ENCODE results near the gene RUVBL2.
A peak's percentile ranks its signal among the peaks of the same experiment; 100 is the strongest.
"Not testable (repeated sequence)": the region's sequence is repeated elsewhere in the genome, so short reads cannot be mapped to it uniquely, and the experiment has no call there.

The RUVBL2 gene

DNA sequence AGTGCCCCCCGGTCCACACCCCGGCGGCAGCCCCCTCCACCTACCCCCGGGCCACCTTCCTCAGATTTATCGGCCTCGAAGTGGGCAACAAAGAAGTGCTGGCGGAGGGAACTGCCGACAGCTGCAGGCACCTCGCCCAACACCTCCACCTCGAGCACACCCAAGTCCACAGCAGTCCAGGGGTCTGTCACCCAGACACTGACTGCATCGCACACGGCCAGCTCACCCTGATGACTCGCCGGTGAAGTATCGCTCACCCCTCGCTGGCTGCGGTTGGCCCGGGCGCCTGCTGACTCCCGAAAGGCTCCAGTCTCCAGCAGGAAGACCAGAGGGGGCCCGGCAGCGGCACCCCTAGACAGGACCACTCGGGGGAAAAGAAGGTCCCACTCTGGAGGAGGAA lies 31.9 kb downstream of the RUVBL2 start:
- not testable (repeated sequence) for H4K8ac ChIP-seq (ENCODE audit: low read length); H2BK15ac ChIP-seq (ENCODE audit: low read depth, poor library complexity, severe bottlenecking); H3K14ac ChIP-seq (ENCODE audit: low read length in 2 of 2); H3K9ac ChIP-seq (ENCODE audit: low read length); H3K4me2 ChIP-seq (ENCODE audit: low read length, poor library complexity, severe bottlenecking); H3K23ac ChIP-seq (ENCODE audit: low read length in 2 of 2); H2BK120ac ChIP-seq (ENCODE audit: low read depth, low read length); H3K4me3 ChIP-seq (ENCODE audit: insufficient read depth in 1 of 2, low read depth in 1 of 2, low read length in 2 of 2); H3K36me3 ChIP-seq (ENCODE audit: control insufficient read depth in 1 of 2, insufficient read depth in 2 of 2, low read depth in 1 of 2, low read length in 2 of 2); H2AFZ ChIP-seq (ENCODE audit: low read depth, low read length); H3K18ac ChIP-seq (ENCODE audit: low read depth in 1 of 2, low read length in 2 of 2); H2AK5ac ChIP-seq (ENCODE audit: low read length, severe bottlenecking); H3K4ac ChIP-seq (ENCODE audit: low read depth in 1 of 2, low read length in 2 of 2); H3K79me1 ChIP-seq (replicated peaks; ENCODE audit: low read length, poor library complexity, severe bottlenecking); H4K91ac ChIP-seq (ENCODE audit: low read length); H3K27ac ChIP-seq (ENCODE audit: low read length, poor library complexity, severe bottlenecking); H3K9me3 ChIP-seq (ENCODE audit: control insufficient read depth, low read length); H2BK5ac ChIP-seq (ENCODE audit: low read depth, low read length, poor library complexity, severe bottlenecking); H2BK12ac ChIP-seq (ENCODE audit: low read length in 2 of 2); DNase-seq
- Histone ChIP-seq H3K4me1 (ENCODE audit: control insufficient read depth, insufficient read depth, low read depth, low read length) (peaks cover 11% of the 10 kb centered on the region), H3K27me3 (ENCODE audit: control insufficient read depth in 1 of 2, insufficient read depth in 1 of 2, low read length in 2 of 2) (peaks cover 0 to 10% of the 10 kb centered on the region in 2 experiments)
- WGBS, result 59% methylated on average over 22 of the region's 23 CpGs

DNA sequence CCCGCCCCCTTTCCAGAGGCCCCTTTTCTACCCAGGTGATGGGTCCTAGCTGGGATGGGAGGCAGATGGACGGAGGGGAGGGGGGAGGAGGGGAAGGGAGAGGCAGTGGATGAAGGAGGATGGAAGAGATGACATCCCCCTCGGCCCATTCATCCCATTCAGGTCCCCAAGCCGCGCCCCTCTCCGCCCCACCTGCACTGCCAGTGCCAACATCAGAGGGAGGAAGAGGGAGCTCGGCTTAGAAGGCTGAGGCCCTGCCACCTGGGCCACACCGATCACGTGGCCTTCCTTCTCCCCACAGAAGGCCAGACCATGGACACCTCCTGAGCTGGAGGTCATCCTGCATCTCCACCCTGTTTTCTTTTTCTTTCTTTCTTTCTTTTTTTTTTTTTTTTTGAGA lies 35.0 kb downstream of the RUVBL2 start:
- not testable (repeated sequence) for H4K8ac ChIP-seq (ENCODE audit: low read length); H3K23ac ChIP-seq (ENCODE audit: low read length in 2 of 2); H2BK5ac ChIP-seq (ENCODE audit: low read depth, low read length, poor library complexity, severe bottlenecking); H3K4ac ChIP-seq (ENCODE audit: low read depth in 1 of 2, low read length in 2 of 2); H2BK120ac ChIP-seq (ENCODE audit: low read depth, low read length); H3K18ac ChIP-seq (ENCODE audit: low read depth in 1 of 2, low read length in 2 of 2); H3K79me1 ChIP-seq (replicated peaks; ENCODE audit: low read length, poor library complexity, severe bottlenecking); H2AFZ ChIP-seq (ENCODE audit: low read depth, low read length); DNase-seq; H3K36me3 ChIP-seq (ENCODE audit: control insufficient read depth in 1 of 2, insufficient read depth in 2 of 2, low read depth in 1 of 2, low read length in 2 of 2); H3K27ac ChIP-seq (ENCODE audit: low read length, poor library complexity, severe bottlenecking); H3K9ac ChIP-seq (ENCODE audit: low read length); H3K27me3 ChIP-seq (ENCODE audit: control insufficient read depth in 1 of 2, insufficient read depth in 1 of 2, low read length in 2 of 2); H3K4me2 ChIP-seq (ENCODE audit: low read length, poor library complexity, severe bottlenecking); H3K9me3 ChIP-seq (ENCODE audit: control insufficient read depth, low read length); H2AK5ac ChIP-seq (ENCODE audit: low read length, severe bottlenecking); H3K14ac ChIP-seq (ENCODE audit: low read length in 2 of 2); H2BK15ac ChIP-seq (ENCODE audit: low read depth, poor library complexity, severe bottlenecking); H3K4me3 ChIP-seq (ENCODE audit: insufficient read depth in 1 of 2, low read depth in 1 of 2, low read length in 2 of 2); H4K91ac ChIP-seq (ENCODE audit: low read length); H2BK12ac ChIP-seq (ENCODE audit: low read length in 2 of 2); H3K4me1 ChIP-seq (ENCODE audit: control insufficient read depth, insufficient read depth, low read depth, low read length)
- 97% methylated on average over 6 of the region's 9 CpGs for WGBS

DNA sequence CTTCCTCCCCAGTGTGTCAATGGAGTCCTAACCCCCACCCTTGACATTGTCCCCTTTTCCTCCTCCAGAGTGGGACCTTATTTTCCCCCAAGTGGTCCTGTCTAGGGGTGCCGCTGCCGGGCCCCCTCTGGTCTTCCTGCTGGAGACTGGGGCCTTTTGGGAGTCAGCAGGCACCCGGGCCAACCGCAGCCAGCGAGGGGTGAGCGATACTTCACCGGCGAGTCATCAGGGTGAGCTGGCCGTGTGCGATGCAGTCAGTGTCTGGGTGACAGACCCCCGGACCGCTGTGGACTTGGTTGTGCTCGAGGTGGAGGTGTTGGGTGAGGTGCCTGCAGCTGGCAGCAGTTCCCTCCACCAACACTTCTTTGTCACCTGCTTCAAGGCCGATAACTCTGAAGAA lies 36.1 kb downstream of the RUVBL2 start:
- 40% methylated on average over 10 of the region's 14 CpGs for WGBS

DNA sequence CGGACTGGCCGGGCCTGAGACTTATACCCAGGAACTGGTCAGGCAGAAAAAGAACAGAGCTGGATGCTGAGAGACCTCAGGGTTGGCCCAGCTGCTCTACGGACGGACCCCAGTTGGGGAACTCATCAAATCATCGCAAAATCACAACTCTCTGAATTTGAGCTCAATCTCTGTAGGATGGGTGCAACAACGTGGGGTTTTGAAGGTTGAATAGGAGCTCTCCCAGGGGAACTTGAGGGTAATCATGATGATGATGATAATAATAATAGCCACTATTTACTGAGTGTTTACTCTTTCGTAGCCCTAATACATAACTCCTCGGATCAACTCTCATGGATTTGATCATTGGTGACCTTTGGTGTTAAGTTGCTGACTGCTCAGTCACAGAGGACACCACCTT lies 36.6 kb downstream of the RUVBL2 start:
- H2BK5ac ChIP-seq (ENCODE audit: low read depth, low read length, poor library complexity, severe bottlenecking); H2BK120ac ChIP-seq (ENCODE audit: low read depth, low read length); H2AFZ ChIP-seq (ENCODE audit: low read depth, low read length); H3K4ac ChIP-seq (ENCODE audit: low read depth in 1 of 2, low read length in 2 of 2); H3K4me2 ChIP-seq (ENCODE audit: low read length, poor library complexity, severe bottlenecking); H3K79me1 ChIP-seq (replicated peaks; ENCODE audit: low read length, poor library complexity, severe bottlenecking); H3K18ac ChIP-seq (ENCODE audit: low read depth in 1 of 2, low read length in 2 of 2); H3K9me3 ChIP-seq (ENCODE audit: control insufficient read depth, low read length); H4K8ac ChIP-seq (ENCODE audit: low read length); H2BK15ac ChIP-seq (ENCODE audit: low read depth, poor library complexity, severe bottlenecking); H3K4me1 ChIP-seq (ENCODE audit: control insufficient read depth, insufficient read depth, low read depth, low read length); H3K14ac ChIP-seq (ENCODE audit: low read length in 2 of 2); H3K9ac ChIP-seq (ENCODE audit: low read length); H3K27me3 ChIP-seq (ENCODE audit: control insufficient read depth in 1 of 2, insufficient read depth in 1 of 2, low read length in 2 of 2); H3K36me3 ChIP-seq (ENCODE audit: control insufficient read depth in 1 of 2, insufficient read depth in 2 of 2, low read depth in 1 of 2, low read length in 2 of 2); H3K27ac ChIP-seq (ENCODE audit: low read length, poor library complexity, severe bottlenecking); H2BK12ac ChIP-seq (ENCODE audit: low read length in 2 of 2); H3K23ac ChIP-seq (ENCODE audit: low read length in 2 of 2); H4K91ac ChIP-seq (ENCODE audit: low read length); H3K4me3 ChIP-seq (ENCODE audit: insufficient read depth in 1 of 2, low read depth in 1 of 2, low read length in 2 of 2); H2AK5ac ChIP-seq (ENCODE audit: low read length, severe bottlenecking); DNase-seq: not testable (repeated sequence)
- 100% methylated on average over 3 of the region's 8 CpGs for WGBS

More for the DNA sequence above, 36.1 kb downstream of the RUVBL2 start:
- H3K9ac ChIP-seq (ENCODE audit: low read length); H3K23ac ChIP-seq (ENCODE audit: low read length in 2 of 2); H3K18ac ChIP-seq (ENCODE audit: low read depth in 1 of 2, low read length in 2 of 2); H4K91ac ChIP-seq (ENCODE audit: low read length); H2BK12ac ChIP-seq (ENCODE audit: low read length in 2 of 2); H2AK5ac ChIP-seq (ENCODE audit: low read length, severe bottlenecking); H3K36me3 ChIP-seq (ENCODE audit: control insufficient read depth in 1 of 2, insufficient read depth in 2 of 2, low read depth in 1 of 2, low read length in 2 of 2); H3K14ac ChIP-seq (ENCODE audit: low read length in 2 of 2); H3K4ac ChIP-seq (ENCODE audit: low read depth in 1 of 2, low read length in 2 of 2); H4K8ac ChIP-seq (ENCODE audit: low read length); H3K4me1 ChIP-seq (ENCODE audit: control insufficient read depth, insufficient read depth, low read depth, low read length); H2BK15ac ChIP-seq (ENCODE audit: low read depth, poor library complexity, severe bottlenecking); H3K27ac ChIP-seq (ENCODE audit: low read length, poor library complexity, severe bottlenecking); H3K9me3 ChIP-seq (ENCODE audit: control insufficient read depth, low read length); H3K79me1 ChIP-seq (replicated peaks; ENCODE audit: low read length, poor library complexity, severe bottlenecking); H3K4me2 ChIP-seq (ENCODE audit: low read length, poor library complexity, severe bottlenecking); H3K4me3 ChIP-seq (ENCODE audit: insufficient read depth in 1 of 2, low read depth in 1 of 2, low read length in 2 of 2); H2AFZ ChIP-seq (ENCODE audit: low read depth, low read length); H3K27me3 ChIP-seq (ENCODE audit: control insufficient read depth in 1 of 2, insufficient read depth in 1 of 2, low read length in 2 of 2); H2BK120ac ChIP-seq (ENCODE audit: low read depth, low read length); H2BK5ac ChIP-seq (ENCODE audit: low read depth, low read length, poor library complexity, severe bottlenecking): not testable (repeated sequence)
- peak; percentile 16 for DNase-seq

Data from mesenchymal stem cell (in vitro differentiated cells and primary cell).